Upper lobe of left lung (tissue), 6 donors: Measurements from ENCODE around the gene PTCH1. TPM values are rescaled to one million over a fixed set of nuclear protein-coding genes. Genes with fewer than 3 reads are reported as not detected.

Experiments
- ATAC-seq, 2 donors: fragments of 200-7000 bp; cut with Tn5 transposase; one replicate each; pipeline ENCODE4 v1.9.1; 2022; ENCODE audit warnings: mild to moderate bottlenecking in 2 of 2, moderate library complexity in 2 of 2; ENCODE audit not compliant: low FRiP score in 2 of 2
- DNase-seq, 2 donors: peaks; one replicate each; pipeline ENCODE4 v3.0.0-alpha.2; 2019 to 2020
- H3K27ac ChIP-seq, 4 donors: fragments of 200-600 bp; sonication (generic); one replicate each; pipeline ENCODE4 v1.5.1; 2016 to 2019
- H3K27me3 ChIP-seq, 4 donors: fragments of 200-600 bp; sonication (generic); one replicate each; pipeline ENCODE4 v1.5.1; 2017 to 2019
- H3K36me3 ChIP-seq, 4 donors: fragments of 200-600 bp; sonication (generic); one replicate each; pipeline ENCODE4 v1.5.1; 2016 to 2019
- H3K4me1 ChIP-seq, 4 donors: fragments of 200-600 bp; sonication (generic); one replicate each; pipeline ENCODE4 v1.5.1; 2018 to 2019
- H3K4me3 ChIP-seq, 4 donors: fragments of 200-600 bp; sonication (generic); one replicate each; pipeline ENCODE4 v1.5.1; 2017 to 2019; ENCODE audit warnings: mild to moderate bottlenecking in 2 of 4, moderate library complexity in 1 of 4
- H3K9me3 ChIP-seq, 4 donors: fragments of 200-600 bp; sonication (generic); one replicate each; pipeline ENCODE4 v1.5.1; 2018 to 2019
- CTCF ChIP-seq, 6 experiments: fragments of 450-650 bp in 4 of 6; fragments of 200-600 bp in 2 of 6; sonication (generic) in 2 of 6; IDR thresholded peaks; one replicate each; pipeline ENCODE4 v1.5.1; 2016 to 2019; ENCODE audit warnings: antibody characterized with exemption in 6 of 6
- EP300 ChIP-seq, 4 donors: sonication (generic); formaldehyde crosslinking; IDR thresholded peaks; one replicate each; pipeline ENCODE4 v1.5.1; 2017; ENCODE audit warnings: antibody characterized with exemption in 4 of 4, control low read depth in 2 of 4
- POLR2A ChIP-seq, 4 donors: fragments of 450-650 bp; IDR thresholded peaks; one replicate each; pipeline ENCODE4 v1.5.1; 2016 to 2017; ENCODE audit warnings: antibody characterized with exemption in 4 of 4, mild to moderate bottlenecking in 2 of 4
- POLR2AphosphoS5 ChIP-seq, 2 donors: sonication (generic); formaldehyde crosslinking; IDR thresholded peaks; one replicate each; pipeline ENCODE4 v1.5.1; 2017; ENCODE audit warnings: antibody characterized with exemption in 2 of 2
- WGBS, 2 donors: methylation state at CpG; one replicate each; pipeline ENCODE4 v1.1.5; 2017 to 2018; 5-methylcytosine and 5-hydroxymethylcytosine counted together
- small RNA-seq, 4 donors: library from RNA; depleted of rRNA; stranded (forward); fragments of <200 nt; gene quantifications; one replicate each; pipeline ENCODE3, GENCODE V24; 2016
- total RNA-seq, 6 donors: library from RNA; depleted of rRNA in 4 of 6; stranded (reverse); fragments of >200 nt in 4 of 6; gene quantifications; one replicate each; pipeline versions ENCODE4 v1.1.0 to v1.2.1, GENCODE V29; 2016 to 2021
- donor health status: DM: no; HTN: no; CAD: no; lungs with moderate emphysema.
- donor health status: DM: no; HTN: yes; CAD: no; lungs with severe emphysema.

PTCH1 gene
- total RNA-seq, 6 donors from 2014 or later, result 7.4 to 28.0 (median 13.9) TPM

DNA sequence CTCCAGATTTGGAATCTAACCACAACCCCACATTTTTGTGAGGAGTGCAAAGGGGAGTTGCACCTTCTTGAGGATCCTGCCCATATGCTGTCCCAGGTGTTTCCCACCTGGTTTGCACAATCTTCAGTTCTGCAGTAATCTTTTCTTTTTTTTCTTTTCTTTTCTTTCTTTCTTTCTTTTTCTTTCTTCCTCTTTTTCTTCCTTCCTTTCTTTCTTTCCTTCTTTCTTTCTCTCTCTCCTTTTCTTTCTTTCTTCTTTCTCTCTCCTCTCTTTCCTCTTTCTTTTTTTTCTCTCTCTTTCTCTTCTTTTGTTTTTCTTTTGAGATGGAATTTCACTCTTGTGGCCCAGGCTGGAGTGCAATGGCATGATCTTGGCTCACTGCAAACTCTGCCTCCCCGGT is 109.2 kb downstream of the PTCH1 start:
- no peak for TF ChIP-seq POLR2AphosphoS5 (IDR thresholded peaks at IDR 0.05)
- TF ChIP-seq POLR2A (IDR thresholded peaks at IDR 0.05), result no peak
- TF ChIP-seq CTCF (IDR thresholded peaks at IDR 0.05), result no peak
- TF ChIP-seq EP300 (IDR thresholded peaks at IDR 0.05), result no peak
- H3K27ac ChIP-seq, result no peak overlapping the region
- H3K9me3 ChIP-seq, result no peaks in the 10 kb centered on the region
- no peaks in the 10 kb centered on the region for H3K27me3 ChIP-seq
- peaks cover 0 to 3% (median 2%) of the 10 kb centered on the region in 4 donors for H3K4me1 ChIP-seq
- no peak for ATAC-seq
- no peak for DNase-seq
- 96 to 100% methylated on average over 1 of the region's 1 CpG for WGBS, 2 donors
- H3K4me3 ChIP-seq, result no peak overlapping the region
- H3K36me3 ChIP-seq, result no peaks in the 10 kb centered on the region

GRCh38 chr9:95406121-95406520 is 110.7 kb downstream of the PTCH1 start:
- H3K27ac ChIP-seq, result no peak overlapping the region
- no peaks in the 10 kb centered on the region for H3K36me3 ChIP-seq
- ATAC-seq (no peak), DNase-seq (no peak)
- peaks cover 0 to 3% (median 2%) of the 10 kb centered on the region in 4 donors for H3K4me1 ChIP-seq
- H3K27me3 ChIP-seq, result no peaks in the 10 kb centered on the region
- WGBS, 2 donors, result 60 to 74% methylated on average over 2 of the region's 2 CpGs
- H3K4me3 ChIP-seq, result no peak overlapping the region
- TF ChIP-seq CTCF (IDR thresholded peaks at IDR 0.05) (no peak), EP300 (IDR thresholded peaks at IDR 0.05) (no peak), POLR2A (IDR thresholded peaks at IDR 0.05) (no peak), POLR2AphosphoS5 (IDR thresholded peaks at IDR 0.05) (no peak)
- no peaks in the 10 kb centered on the region for H3K9me3 ChIP-seq

DNA sequence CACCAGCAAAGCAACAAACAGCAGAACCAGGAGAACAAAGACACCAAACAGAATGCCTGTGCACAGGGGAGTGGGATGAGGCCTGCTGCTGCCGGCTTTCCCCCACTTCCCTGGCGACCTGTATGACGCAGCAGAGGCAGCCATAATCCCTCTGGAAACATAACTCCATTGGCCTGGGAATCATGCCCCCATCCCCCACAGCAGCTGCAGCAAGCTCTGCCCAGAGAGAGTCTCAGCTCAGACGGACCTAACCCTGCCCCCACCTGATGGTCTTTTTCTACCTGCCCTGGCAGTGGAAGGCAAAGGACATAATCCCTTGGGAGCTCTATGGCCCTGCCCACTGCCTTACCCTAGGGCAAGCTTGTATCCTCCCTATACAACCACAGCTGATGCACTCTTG is 117.5 kb downstream of the PTCH1 start:
- H3K4me1 ChIP-seq, result no peaks in the 10 kb centered on the region
- H3K36me3 ChIP-seq, result no peaks in the 10 kb centered on the region
- H3K4me3 ChIP-seq, result no peak overlapping the region
- DNase-seq, result no peak
- H3K27ac ChIP-seq, result no peak overlapping the region
- peaks cover 0 to 5% (median 0%) of the 10 kb centered on the region in 4 donors for H3K9me3 ChIP-seq
- H3K27me3 ChIP-seq, result no peaks in the 10 kb centered on the region
- WGBS, 2 donors, result 85 to 91% methylated on average over 4 of the region's 4 CpGs
- ATAC-seq, result no peak
- TF ChIP-seq POLR2AphosphoS5 (IDR thresholded peaks at IDR 0.05) (no peak), CTCF (IDR thresholded peaks at IDR 0.05) (no peak), POLR2A (IDR thresholded peaks at IDR 0.05) (no peak), EP300 (IDR thresholded peaks at IDR 0.05) (no peak)

Small RNA genes lying within 50 kb of the gene (small RNA-seq; reads per million reads assigned to genes)
- 0 reads per million in 4 donors for gene MT1P1

Other genes starting within 250 kb of the PTCH1 start
- gene FANCC, start 199.3 kb downstream of the PTCH1 start, total RNA-seq, result 10 to 100 TPM in 3 of 6 donors, 1 to 10 TPM in 3; 6.7 to 27.2 (median 10.8) TPM